ENCODE measurements around the gene SLCO1C1.
A peak's percentile ranks its signal among the peaks of the same experiment; 100 is the strongest.

SLCO1C1 gene

GRCh38 chr12:20792971-20793370, 97.8 kb downstream of the SLCO1C1 start:
- no peak for DNase-seq (ENCODE audit: low read depth)

- DNase-seq (ENCODE audit: low read depth) = peak; percentile 50
Observed at GRCh38 chr12:20798554-20798953, 103.4 kb downstream of the SLCO1C1 start.

- DNase-seq (ENCODE audit: low read depth) = no peak
Observed at GRCh38 chr12:20800160-20800559, 105.0 kb downstream of the SLCO1C1 start.

- no peak for DNase-seq (ENCODE audit: low read depth)
Observed at GRCh38 chr12:20801035-20801434, 105.9 kb downstream of the SLCO1C1 start.

Data from iris pigment epithelial cell (primary cell).